ENCODE results near the gene PPID. TPM values are rescaled to one million over a fixed set of nuclear protein-coding genes. Genes with fewer than 3 reads are reported as not detected.
A peak's percentile ranks its signal among the peaks of the same experiment; 100 is the strongest.

The PPID gene
- total RNA-seq, 1 donor, result 21.4 TPM

DNA sequence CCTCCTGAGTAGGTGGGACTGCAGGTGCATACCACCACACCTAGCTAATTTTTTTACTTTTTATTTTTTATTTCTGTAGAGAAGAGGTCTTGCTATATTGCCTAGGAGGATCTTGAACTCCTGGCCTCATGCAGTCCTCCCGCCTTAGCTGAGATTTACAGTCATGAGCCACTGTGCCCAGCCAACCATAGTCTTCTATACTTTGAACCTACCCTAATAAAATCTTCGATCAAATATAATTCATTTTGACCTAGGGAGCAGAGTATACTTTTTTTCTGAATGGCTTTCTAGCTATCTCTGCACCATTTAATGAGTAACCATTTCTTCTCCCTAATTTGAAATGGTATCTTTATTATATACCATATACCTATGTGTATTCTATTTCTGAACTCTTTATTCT lies 44.4 kb downstream of the PPID start:
- Histone ChIP-seq H3K79me2 (ENCODE audit: insufficient read depth, low read length) (peaks cover 6% of the 10 kb centered on the region), H3K27me3 (ENCODE audit: insufficient read depth, low read length) (no peaks in the 10 kb centered on the region), H2AFZ (ENCODE audit: low read length) (no peak overlapping the region), H3K9me3 (ENCODE audit: low read depth, low read length) (no peaks in the 10 kb centered on the region), H4K20me1 (ENCODE audit: insufficient read depth, low read length) (no peaks in the 10 kb centered on the region), H3K27ac (ENCODE audit: low read depth, low read length) (no peak overlapping the region), H3K36me3 (ENCODE audit: insufficient read depth, low read length) (no peaks in the 10 kb centered on the region), H3K4me3 (ENCODE audit: insufficient read depth, low read length) (no peak overlapping the region), H3K4me2 (ENCODE audit: insufficient read depth, low read length) (no peak overlapping the region), H3K4me1 (ENCODE audit: insufficient read depth, low read length) (no peaks in the 10 kb centered on the region)
- TF ChIP-seq, protein P1, sequence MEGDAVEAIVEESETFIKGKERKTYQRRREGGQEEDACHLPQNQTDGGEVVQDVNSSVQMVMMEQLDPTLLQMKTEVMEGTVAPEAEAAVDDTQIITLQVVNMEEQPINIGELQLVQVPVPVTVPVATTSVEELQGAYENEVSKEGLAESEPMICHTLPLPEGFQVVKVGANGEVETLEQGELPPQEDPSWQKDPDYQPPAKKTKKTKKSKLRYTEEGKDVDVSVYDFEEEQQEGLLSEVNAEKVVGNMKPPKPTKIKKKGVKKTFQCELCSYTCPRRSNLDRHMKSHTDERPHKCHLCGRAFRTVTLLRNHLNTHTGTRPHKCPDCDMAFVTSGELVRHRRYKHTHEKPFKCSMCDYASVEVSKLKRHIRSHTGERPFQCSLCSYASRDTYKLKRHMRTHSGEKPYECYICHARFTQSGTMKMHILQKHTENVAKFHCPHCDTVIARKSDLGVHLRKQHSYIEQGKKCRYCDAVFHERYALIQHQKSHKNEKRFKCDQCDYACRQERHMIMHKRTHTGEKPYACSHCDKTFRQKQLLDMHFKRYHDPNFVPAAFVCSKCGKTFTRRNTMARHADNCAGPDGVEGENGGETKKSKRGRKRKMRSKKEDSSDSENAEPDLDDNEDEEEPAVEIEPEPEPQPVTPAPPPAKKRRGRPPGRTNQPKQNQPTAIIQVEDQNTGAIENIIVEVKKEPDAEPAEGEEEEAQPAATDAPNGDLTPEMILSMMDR (IDR thresholded peaks at IDR 0.05; ENCODE audit: extremely low read depth, low read depth, low read length), result no peak
- no peak for DNase-seq (ENCODE audit: insufficient read length, low spot score, missing footprints)

DNA sequence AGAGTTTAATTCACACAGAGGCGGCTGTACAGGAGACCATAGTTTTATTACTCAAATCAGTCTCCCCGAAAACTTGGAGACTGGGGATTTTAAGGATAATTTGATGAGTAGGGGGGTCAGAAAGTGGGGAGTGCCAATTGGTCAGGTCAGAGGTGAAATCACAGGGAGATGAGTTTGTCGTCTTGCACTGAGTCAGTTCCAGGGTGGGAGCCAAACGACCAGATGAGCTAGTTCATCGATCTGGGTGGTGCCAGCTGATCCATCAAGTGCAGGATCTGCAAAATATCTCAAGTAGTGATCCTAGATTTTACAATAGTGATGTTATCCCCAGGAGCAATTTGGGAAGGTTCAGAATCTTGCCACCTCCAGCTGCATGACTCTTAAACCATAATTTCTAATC lies 47.1 kb downstream of the PPID start:
- Histone ChIP-seq H3K9me3 (ENCODE audit: low read depth, low read length) (no peaks in the 10 kb centered on the region), H4K20me1 (ENCODE audit: insufficient read depth, low read length) (no peaks in the 10 kb centered on the region), H3K4me3 (ENCODE audit: insufficient read depth, low read length) (no peak overlapping the region), H2AFZ (ENCODE audit: low read length) (no peak overlapping the region), H3K4me2 (ENCODE audit: insufficient read depth, low read length) (no peak overlapping the region), H3K27me3 (ENCODE audit: insufficient read depth, low read length) (no peaks in the 10 kb centered on the region), H3K36me3 (ENCODE audit: insufficient read depth, low read length) (no peaks in the 10 kb centered on the region), H3K27ac (ENCODE audit: low read depth, low read length) (no peak overlapping the region), H3K79me2 (ENCODE audit: insufficient read depth, low read length) (peaks cover 15% of the 10 kb centered on the region), H3K4me1 (ENCODE audit: insufficient read depth, low read length) (peaks cover 4% of the 10 kb centered on the region)
- DNase-seq (ENCODE audit: insufficient read length, low spot score, missing footprints), result no peak
- TF ChIP-seq, protein P1 (IDR thresholded peaks at IDR 0.05; ENCODE audit: extremely low read depth, low read depth, low read length), result no peak

DNA sequence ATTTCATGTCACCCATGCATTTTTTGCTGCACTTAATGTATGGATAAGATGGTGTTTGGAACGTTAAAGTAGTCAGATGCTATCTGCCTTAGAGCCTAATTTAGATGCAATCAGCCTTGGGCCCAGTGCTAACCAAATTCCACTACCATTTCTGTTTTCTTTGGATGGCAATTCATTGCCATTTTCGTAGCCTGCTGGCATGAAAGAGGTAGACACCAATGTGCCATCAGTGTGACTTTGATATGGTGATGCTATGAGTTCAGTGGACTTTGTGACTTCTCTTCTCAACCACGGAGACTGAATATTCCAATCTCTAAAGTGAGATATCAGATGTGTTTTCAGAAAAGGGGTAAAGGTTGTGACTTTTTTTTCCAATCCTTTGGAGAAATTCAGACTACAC lies 49.6 kb downstream of the PPID start:
- no peaks in the 10 kb centered on the region for H3K27me3 ChIP-seq (ENCODE audit: insufficient read depth, low read length)
- peak; percentile 26 for DNase-seq (ENCODE audit: insufficient read length, low spot score, missing footprints)
- TF ChIP-seq, protein P1 (IDR thresholded peaks at IDR 0.05; ENCODE audit: extremely low read depth, low read depth, low read length), result no peak
- H2AFZ ChIP-seq (ENCODE audit: low read length), result no peak overlapping the region
- H3K9me3 ChIP-seq (ENCODE audit: low read depth, low read length), result no peaks in the 10 kb centered on the region
- no peaks in the 10 kb centered on the region for H4K20me1 ChIP-seq (ENCODE audit: insufficient read depth, low read length)
- peaks cover 11% of the 10 kb centered on the region for H3K4me1 ChIP-seq (ENCODE audit: insufficient read depth, low read length)
- H3K79me2 ChIP-seq (ENCODE audit: insufficient read depth, low read length), result peaks cover 36% of the 10 kb centered on the region
- H3K36me3 ChIP-seq (ENCODE audit: insufficient read depth, low read length), result no peaks in the 10 kb centered on the region
- H3K27ac ChIP-seq (ENCODE audit: low read depth, low read length), result no peak overlapping the region
- no peak overlapping the region for H3K4me2 ChIP-seq (ENCODE audit: insufficient read depth, low read length)
- no peak overlapping the region for H3K4me3 ChIP-seq (ENCODE audit: insufficient read depth, low read length)

DNA sequence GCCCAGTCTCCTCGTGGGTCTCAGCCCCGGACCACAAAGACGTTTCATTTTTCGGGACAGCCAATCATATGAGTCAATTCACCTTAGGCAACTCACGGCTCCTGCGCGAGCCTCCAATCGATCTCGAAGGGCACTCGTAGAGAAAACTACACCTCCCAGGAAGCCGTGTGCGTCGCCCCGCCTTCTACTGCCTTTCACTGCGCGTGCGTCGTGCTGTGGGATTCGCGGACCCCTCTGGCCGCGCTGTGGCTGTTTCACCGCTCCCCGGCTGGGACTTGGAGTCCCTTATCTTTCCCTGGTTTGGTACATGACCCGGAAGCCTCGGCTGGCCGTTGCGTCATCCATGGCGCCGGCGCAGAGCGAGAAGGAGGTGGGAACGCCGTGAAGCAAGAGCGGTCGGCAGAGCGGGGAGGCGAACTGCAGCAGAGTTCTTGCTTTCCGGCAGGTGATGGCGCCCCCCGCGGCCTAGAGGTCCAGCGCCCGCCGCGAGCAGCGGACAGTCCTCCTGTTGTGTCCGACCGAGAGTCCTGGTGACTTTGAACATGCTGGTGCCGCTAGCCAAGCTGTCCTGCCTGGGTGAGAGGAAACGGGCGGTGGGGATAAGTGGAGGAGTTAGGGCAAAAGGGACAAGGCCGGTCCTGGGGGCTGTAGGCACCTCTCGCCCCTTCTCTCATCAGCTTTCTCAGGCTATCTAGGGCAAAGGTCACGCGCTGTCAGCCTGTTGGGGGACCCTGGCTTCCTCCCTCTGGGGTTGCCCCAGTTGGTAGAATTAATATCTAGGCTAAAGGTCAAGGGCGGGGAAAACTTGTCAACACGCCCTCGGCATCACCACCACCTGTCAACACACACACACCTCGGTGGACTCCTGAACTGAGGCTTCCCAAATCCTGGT lies 51.0 kb downstream of the PPID start, which contains the start of gene ETFDH:
Gene ETFDH, plus strand, starts transcription at position 382 of the 892 bp plus-strand sequence. Its CDS starts 161 bp downstream, at position 543.
- Histone ChIP-seq H2AFZ (ENCODE audit: low read length) (peak within 1 kb of the TSS; percentile 99), H3K4me2 (ENCODE audit: insufficient read depth, low read length) (peak within 1 kb of the TSS; percentile 98), H3K9me3 (ENCODE audit: low read depth, low read length) (no peaks in the 10 kb centered on the region), H3K79me2 (ENCODE audit: insufficient read depth, low read length) (peaks cover 41% of the 10 kb centered on the region), H3K36me3 (ENCODE audit: insufficient read depth, low read length) (no peaks in the 10 kb centered on the region), H3K27me3 (ENCODE audit: insufficient read depth, low read length) (no peaks in the 10 kb centered on the region), H4K20me1 (ENCODE audit: insufficient read depth, low read length) (no peaks in the 10 kb centered on the region), H3K4me3 (ENCODE audit: insufficient read depth, low read length) (peak within 1 kb of the TSS; percentile 95), H3K4me1 (ENCODE audit: insufficient read depth, low read length) (peaks cover 11% of the 10 kb centered on the region), H3K27ac (ENCODE audit: low read depth, low read length) (peak within 1 kb of the TSS; percentile 81)
- peak; percentile 97 for DNase-seq (ENCODE audit: insufficient read length, low spot score, missing footprints)
- TF ChIP-seq, protein P1 (IDR thresholded peaks at IDR 0.05; ENCODE audit: extremely low read depth, low read depth, low read length), result peak; percentile 65
